OCI-LY3 (cell line): ENCODE results near the gene FCGR2B.
"Not testable (repeated sequence)": the region's sequence is repeated elsewhere in the genome, so short reads cannot be mapped to it uniquely, and the experiment has no call there.

ENCODE experiments used
- H2AFZ ChIP-seq: fragments of 200-600, 300-600 bp; shearing (Covaris generic); 2 replicates; pipeline ENCODE4 v1.6.0; 2014; ENCODE audit warnings: antibody characterized with exemption, low read depth, low read length
- H3K27ac ChIP-seq: fragments of 200-600, 300-600 bp; sonication (generic); 2 replicates; pipeline ENCODE4 v1.5.1; 2014; ENCODE audit warnings: mild to moderate bottlenecking, low read length, moderate library complexity, mixed read lengths
- H3K27me3 ChIP-seq: fragments of 200-600, 300-600 bp; sonication (generic); 2 replicates; pipeline ENCODE4 v1.6.1; 2014; ENCODE audit warnings: low read depth, low read length, mixed read lengths
- H3K36me3 ChIP-seq: fragments of 200-600, 300-600 bp; sonication (generic); replicated peaks from 2 replicates; pipeline ENCODE3; 2014; ENCODE audit warnings: low read depth, low read length, mixed read lengths
- H3K4me1 ChIP-seq: fragments of 300-600, 200-600 bp; sonication (generic); 2 replicates; pipeline ENCODE4 v1.6.1; 2014; ENCODE audit warnings: low read length, mixed read lengths
- H3K4me2 ChIP-seq: fragments of 200-600, 300-600 bp; sonication (generic); 2 replicates; pipeline ENCODE4 v1.6.1; 2014; ENCODE audit warnings: low read length, mixed read lengths
- H3K4me3 ChIP-seq: fragments of 300-600, 200-600 bp; sonication (generic); 2 replicates; pipeline ENCODE4 v1.5.1; 2014; ENCODE audit warnings: antibody characterized with exemption, mild to moderate bottlenecking, low read length, moderate library complexity
- H3K79me2 ChIP-seq: fragments of 300-600, 200-600 bp; shearing (Covaris generic); 2 replicates; pipeline ENCODE4 v1.6.1; 2014; ENCODE audit warnings: mild to moderate bottlenecking, low read length, mixed read lengths
- H3K9ac ChIP-seq: fragments of 300-600, 200-600 bp; shearing (Covaris generic); 2 replicates; pipeline ENCODE4 v1.6.0; 2014; ENCODE audit warnings: mild to moderate bottlenecking, low read length, moderate library complexity
- H3K9me3 ChIP-seq: fragments of 200-600, 300-600 bp; shearing (Covaris generic); 2 replicates; pipeline ENCODE4 v1.6.1; 2014; ENCODE audit warnings: low read length, mixed read lengths; ENCODE audit not compliant: insufficient read depth
- H4K20me1 ChIP-seq: fragments of 200-600, 300-600 bp; sonication (generic); 2 replicates; pipeline ENCODE4 v1.6.1; 2016; ENCODE audit warnings: low read length, mixed read lengths; ENCODE audit not compliant: insufficient read depth
- EZH2phosphoT487 ChIP-seq: fragments of 200-600 bp; shearing (Covaris generic); IDR thresholded peaks from 2 replicates; pipeline ENCODE4 v1.6.1; 2018; ENCODE audit warnings: antibody characterized with exemption, mixed run types, low read depth
- TF ChIP-seq, protein P1 (sequence below): fragments of 200-600, 300-600 bp; sonication (generic); IDR thresholded peaks from 2 replicates; pipeline ENCODE4 v1.5.1; 2014; ENCODE audit warnings: antibody characterized with exemption, low read length, low read depth

The FCGR2B gene

DNA sequence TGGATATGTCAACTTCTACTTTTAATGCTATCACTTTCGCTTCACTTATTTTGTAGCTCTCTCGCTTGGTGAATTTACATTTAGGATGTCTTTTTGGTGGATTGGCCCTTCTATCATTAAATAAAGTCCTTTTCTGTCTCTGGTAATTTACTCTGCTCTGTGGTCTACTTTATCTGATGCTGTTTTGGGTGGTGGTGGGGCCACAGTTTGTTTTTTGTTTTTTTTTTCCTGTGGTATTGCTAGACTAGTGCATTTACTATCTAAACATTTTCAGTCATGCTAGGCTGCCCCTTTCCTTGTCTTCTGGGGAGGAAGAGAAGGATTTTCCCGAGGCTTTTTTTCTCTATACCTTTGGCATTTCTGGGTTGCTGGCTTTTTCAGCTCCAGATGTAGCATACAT is 26.0 kb downstream of the FCGR2B start:
- TF ChIP-seq EZH2phosphoT487 = no peak
- TF ChIP-seq, protein P1, sequence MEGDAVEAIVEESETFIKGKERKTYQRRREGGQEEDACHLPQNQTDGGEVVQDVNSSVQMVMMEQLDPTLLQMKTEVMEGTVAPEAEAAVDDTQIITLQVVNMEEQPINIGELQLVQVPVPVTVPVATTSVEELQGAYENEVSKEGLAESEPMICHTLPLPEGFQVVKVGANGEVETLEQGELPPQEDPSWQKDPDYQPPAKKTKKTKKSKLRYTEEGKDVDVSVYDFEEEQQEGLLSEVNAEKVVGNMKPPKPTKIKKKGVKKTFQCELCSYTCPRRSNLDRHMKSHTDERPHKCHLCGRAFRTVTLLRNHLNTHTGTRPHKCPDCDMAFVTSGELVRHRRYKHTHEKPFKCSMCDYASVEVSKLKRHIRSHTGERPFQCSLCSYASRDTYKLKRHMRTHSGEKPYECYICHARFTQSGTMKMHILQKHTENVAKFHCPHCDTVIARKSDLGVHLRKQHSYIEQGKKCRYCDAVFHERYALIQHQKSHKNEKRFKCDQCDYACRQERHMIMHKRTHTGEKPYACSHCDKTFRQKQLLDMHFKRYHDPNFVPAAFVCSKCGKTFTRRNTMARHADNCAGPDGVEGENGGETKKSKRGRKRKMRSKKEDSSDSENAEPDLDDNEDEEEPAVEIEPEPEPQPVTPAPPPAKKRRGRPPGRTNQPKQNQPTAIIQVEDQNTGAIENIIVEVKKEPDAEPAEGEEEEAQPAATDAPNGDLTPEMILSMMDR = no peak
- no peaks in the 10 kb centered on the region for H3K79me2 ChIP-seq
- H3K27ac ChIP-seq = no peak overlapping the region
- H2AFZ ChIP-seq = no peak overlapping the region; the same call in 1 of the 2 replicates
- H4K20me1 ChIP-seq = no peaks in the 10 kb centered on the region
- 0 out of 2 replicates have a peak overlapping the region, but pooled peaks have one; percentile 21 for H3K9ac ChIP-seq
- H3K27me3 ChIP-seq = no peaks in the 10 kb centered on the region
- peaks cover 10% of the 10 kb centered on the region for H3K4me1 ChIP-seq
- H3K36me3 ChIP-seq = no peaks in the 10 kb centered on the region
- peak overlapping the region; percentile 70 for H3K4me2 ChIP-seq
- no peaks in the 10 kb centered on the region for H3K9me3 ChIP-seq
- H3K4me3 ChIP-seq = peak overlapping the region; percentile 36

GRCh38 chr1:161691846-161692245 is 28.9 kb downstream of the FCGR2B start:
- no peak overlapping the region for H3K27ac ChIP-seq
- H3K9ac ChIP-seq = no peak overlapping the region
- H4K20me1 ChIP-seq = no peaks in the 10 kb centered on the region
- no peak overlapping the region for H2AFZ ChIP-seq
- no peak overlapping the region for H3K4me2 ChIP-seq
- no peaks in the 10 kb centered on the region for H3K36me3 ChIP-seq
- H3K79me2 ChIP-seq = no peaks in the 10 kb centered on the region
- H3K4me1 ChIP-seq = peaks cover 10% of the 10 kb centered on the region
- no peaks in the 10 kb centered on the region for H3K27me3 ChIP-seq
- H3K9me3 ChIP-seq = no peaks in the 10 kb centered on the region
- TF ChIP-seq, protein P1 = no peak
- no peak for TF ChIP-seq EZH2phosphoT487
- no peak overlapping the region for H3K4me3 ChIP-seq

GRCh38 chr1:161693020-161693712 is 30.2 kb downstream of the FCGR2B start:
- H3K27ac ChIP-seq, H3K9ac ChIP-seq, H3K79me2 ChIP-seq, H4K20me1 ChIP-seq, H3K36me3 ChIP-seq, H2AFZ ChIP-seq, H3K4me1 ChIP-seq, H3K4me3 ChIP-seq, H3K27me3 ChIP-seq, H3K4me2 ChIP-seq, H3K9me3 ChIP-seq: not testable (repeated sequence)

DNA sequence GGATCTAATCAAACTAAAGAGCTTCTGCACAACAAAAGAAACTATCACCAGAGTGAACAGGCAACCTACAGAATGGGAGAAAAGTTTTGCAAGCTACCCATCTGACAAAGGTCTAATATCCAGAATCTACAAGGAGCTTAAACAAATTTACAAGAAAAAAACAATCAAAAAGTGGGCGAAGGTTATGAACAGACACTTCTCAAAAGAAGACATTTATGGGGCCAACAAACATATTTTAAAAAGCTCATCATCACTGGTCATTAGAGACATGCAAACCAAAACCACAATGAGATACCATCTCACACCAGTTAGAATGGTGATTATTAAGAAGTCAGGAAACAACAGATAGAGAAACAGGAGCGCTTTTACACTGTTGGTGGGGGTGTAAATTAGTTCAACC is 35.4 kb downstream of the FCGR2B start:
- H4K20me1 ChIP-seq, H3K36me3 ChIP-seq, H3K9me3 ChIP-seq, H3K4me2 ChIP-seq, H3K4me3 ChIP-seq, H3K9ac ChIP-seq, H2AFZ ChIP-seq, H3K79me2 ChIP-seq, H3K27me3 ChIP-seq, H3K27ac ChIP-seq, H3K4me1 ChIP-seq: not testable (repeated sequence)

- Histone ChIP-seq H3K4me2 (no peak overlapping the region), H2AFZ (no peak overlapping the region), H3K4me1 (peaks cover 27% of the 10 kb centered on the region), H3K79me2 (no peaks in the 10 kb centered on the region), H3K9me3 (no peaks in the 10 kb centered on the region), H3K27ac (no peak overlapping the region), H3K27me3 (no peaks in the 10 kb centered on the region), H3K9ac (no peak overlapping the region), H3K4me3 (no peak overlapping the region), H4K20me1 (no peaks in the 10 kb centered on the region), H3K36me3 (no peaks in the 10 kb centered on the region)
- TF ChIP-seq EZH2phosphoT487 = no peak
- TF ChIP-seq, protein P1 = no peak
These were observed 39.3 kb downstream of the FCGR2B start for GRCh38 chr1:161702250-161702649.
